Measurements from ENCODE around the gene ACTN4. TPM values are rescaled to one million over a fixed set of nuclear protein-coding genes. Genes with fewer than 3 reads are reported as not detected.

ACTN4 gene
- total and polyA plus RNA-seq, 2 experiments from 2014 or later, result 68.9 to 427 TPM

DNA sequence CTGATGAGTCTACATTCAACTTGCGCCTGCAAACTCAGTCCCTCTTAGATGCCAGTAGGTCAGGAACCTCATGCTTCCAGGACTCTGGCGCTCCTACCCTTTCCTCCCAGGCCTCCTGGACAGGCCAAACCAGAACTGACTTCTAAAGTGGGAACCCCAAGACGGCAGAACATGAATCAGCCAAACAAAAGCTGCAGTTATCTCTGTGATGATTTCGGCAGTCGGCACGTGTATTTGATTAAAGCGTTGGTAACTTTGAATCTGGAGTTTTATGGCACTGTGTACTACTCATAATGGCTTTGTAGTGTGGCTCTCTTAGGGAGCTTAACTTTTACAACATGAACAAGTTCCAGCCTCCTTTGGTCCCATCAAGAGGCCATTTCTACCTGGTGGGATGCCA is 13.7 kb downstream of the ACTN4 start:
- H3K9me2 ChIP-seq (ENCODE audit: insufficient read depth), result no peaks in the 10 kb centered on the region
- H3K27me3 Mint-ChIP-seq (ENCODE audit: insufficient read depth, low read depth, poor library complexity), result peaks cover 21% of the 10 kb centered on the region
- H3K4me1 ChIP-seq (ENCODE audit: insufficient read depth), result peaks cover 89% of the 10 kb centered on the region
- peaks cover 17% of the 10 kb centered on the region for H3F3A ChIP-seq (replicated peaks; ENCODE audit: low read depth)
- peaks cover 48% of the 10 kb centered on the region for H4K20me1 ChIP-seq (replicated peaks; ENCODE audit: insufficient read depth)
- peak overlapping the region; percentile 66; the same call in 1 of the 2 replicates for H3K4me2 ChIP-seq
- H3K4me3 Mint-ChIP-seq, result no peak overlapping the region
- H3K36me3 Mint-ChIP-seq (ENCODE audit: low read depth), result peaks cover 30% of the 10 kb centered on the region
- H3K4me3 ChIP-seq, result no peak overlapping the region
- 0 out of 2 replicates have a peak, but pooled peaks cover 4% of the 10 kb centered on the region for H3K36me3 ChIP-seq (ENCODE audit: insufficient read depth)
- no peaks in the 10 kb centered on the region for H3K9me3 Mint-ChIP-seq
- H2AFZ ChIP-seq, result no peak overlapping the region
- peaks cover 91% of the 10 kb centered on the region for H3K4me1 Mint-ChIP-seq
- peak overlapping the region; percentile 99; the same call in 1 of the 2 replicates for H3K27ac ChIP-seq (ENCODE audit: low read depth)
- no peak for TF ChIP-seq CREB1 (CRISPR knock-in tag; IDR thresholded peaks at IDR 0.05; ENCODE audit: low read depth)
- TF ChIP-seq POLR2AphosphoS5 (IDR thresholded peaks at IDR 0.05; ENCODE audit: low read depth), result no peak
- TF ChIP-seq EZH2phosphoT487 (IDR thresholded peaks at IDR 0.05; ENCODE audit: unreplicated experiment), result no peak
- TF ChIP-seq, protein P1, sequence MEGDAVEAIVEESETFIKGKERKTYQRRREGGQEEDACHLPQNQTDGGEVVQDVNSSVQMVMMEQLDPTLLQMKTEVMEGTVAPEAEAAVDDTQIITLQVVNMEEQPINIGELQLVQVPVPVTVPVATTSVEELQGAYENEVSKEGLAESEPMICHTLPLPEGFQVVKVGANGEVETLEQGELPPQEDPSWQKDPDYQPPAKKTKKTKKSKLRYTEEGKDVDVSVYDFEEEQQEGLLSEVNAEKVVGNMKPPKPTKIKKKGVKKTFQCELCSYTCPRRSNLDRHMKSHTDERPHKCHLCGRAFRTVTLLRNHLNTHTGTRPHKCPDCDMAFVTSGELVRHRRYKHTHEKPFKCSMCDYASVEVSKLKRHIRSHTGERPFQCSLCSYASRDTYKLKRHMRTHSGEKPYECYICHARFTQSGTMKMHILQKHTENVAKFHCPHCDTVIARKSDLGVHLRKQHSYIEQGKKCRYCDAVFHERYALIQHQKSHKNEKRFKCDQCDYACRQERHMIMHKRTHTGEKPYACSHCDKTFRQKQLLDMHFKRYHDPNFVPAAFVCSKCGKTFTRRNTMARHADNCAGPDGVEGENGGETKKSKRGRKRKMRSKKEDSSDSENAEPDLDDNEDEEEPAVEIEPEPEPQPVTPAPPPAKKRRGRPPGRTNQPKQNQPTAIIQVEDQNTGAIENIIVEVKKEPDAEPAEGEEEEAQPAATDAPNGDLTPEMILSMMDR (conservative IDR thresholded peaks at IDR 0.05; ENCODE audit: low read depth in 2 of 2), result no peak
- TF ChIP-seq, protein P2, sequence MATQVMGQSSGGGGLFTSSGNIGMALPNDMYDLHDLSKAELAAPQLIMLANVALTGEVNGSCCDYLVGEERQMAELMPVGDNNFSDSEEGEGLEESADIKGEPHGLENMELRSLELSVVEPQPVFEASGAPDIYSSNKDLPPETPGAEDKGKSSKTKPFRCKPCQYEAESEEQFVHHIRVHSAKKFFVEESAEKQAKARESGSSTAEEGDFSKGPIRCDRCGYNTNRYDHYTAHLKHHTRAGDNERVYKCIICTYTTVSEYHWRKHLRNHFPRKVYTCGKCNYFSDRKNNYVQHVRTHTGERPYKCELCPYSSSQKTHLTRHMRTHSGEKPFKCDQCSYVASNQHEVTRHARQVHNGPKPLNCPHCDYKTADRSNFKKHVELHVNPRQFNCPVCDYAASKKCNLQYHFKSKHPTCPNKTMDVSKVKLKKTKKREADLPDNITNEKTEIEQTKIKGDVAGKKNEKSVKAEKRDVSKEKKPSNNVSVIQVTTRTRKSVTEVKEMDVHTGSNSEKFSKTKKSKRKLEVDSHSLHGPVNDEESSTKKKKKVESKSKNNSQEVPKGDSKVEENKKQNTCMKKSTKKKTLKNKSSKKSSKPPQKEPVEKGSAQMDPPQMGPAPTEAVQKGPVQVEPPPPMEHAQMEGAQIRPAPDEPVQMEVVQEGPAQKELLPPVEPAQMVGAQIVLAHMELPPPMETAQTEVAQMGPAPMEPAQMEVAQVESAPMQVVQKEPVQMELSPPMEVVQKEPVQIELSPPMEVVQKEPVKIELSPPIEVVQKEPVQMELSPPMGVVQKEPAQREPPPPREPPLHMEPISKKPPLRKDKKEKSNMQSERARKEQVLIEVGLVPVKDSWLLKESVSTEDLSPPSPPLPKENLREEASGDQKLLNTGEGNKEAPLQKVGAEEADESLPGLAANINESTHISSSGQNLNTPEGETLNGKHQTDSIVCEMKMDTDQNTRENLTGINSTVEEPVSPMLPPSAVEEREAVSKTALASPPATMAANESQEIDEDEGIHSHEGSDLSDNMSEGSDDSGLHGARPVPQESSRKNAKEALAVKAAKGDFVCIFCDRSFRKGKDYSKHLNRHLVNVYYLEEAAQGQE (IDR thresholded peaks at IDR 0.05; ENCODE audit: unreplicated experiment), result no peak
- no peak for TF ChIP-seq ZNF114 (CRISPR knock-in tag; IDR thresholded peaks at IDR 0.05)
- TF ChIP-seq NANOG (IDR thresholded peaks at IDR 0.05; ENCODE audit: borderline replicate concordance), result no peak
- TF ChIP-seq JUNB (IDR thresholded peaks at IDR 0.05; ENCODE audit: unreplicated experiment), result no peak
- TF ChIP-seq, protein P3, sequence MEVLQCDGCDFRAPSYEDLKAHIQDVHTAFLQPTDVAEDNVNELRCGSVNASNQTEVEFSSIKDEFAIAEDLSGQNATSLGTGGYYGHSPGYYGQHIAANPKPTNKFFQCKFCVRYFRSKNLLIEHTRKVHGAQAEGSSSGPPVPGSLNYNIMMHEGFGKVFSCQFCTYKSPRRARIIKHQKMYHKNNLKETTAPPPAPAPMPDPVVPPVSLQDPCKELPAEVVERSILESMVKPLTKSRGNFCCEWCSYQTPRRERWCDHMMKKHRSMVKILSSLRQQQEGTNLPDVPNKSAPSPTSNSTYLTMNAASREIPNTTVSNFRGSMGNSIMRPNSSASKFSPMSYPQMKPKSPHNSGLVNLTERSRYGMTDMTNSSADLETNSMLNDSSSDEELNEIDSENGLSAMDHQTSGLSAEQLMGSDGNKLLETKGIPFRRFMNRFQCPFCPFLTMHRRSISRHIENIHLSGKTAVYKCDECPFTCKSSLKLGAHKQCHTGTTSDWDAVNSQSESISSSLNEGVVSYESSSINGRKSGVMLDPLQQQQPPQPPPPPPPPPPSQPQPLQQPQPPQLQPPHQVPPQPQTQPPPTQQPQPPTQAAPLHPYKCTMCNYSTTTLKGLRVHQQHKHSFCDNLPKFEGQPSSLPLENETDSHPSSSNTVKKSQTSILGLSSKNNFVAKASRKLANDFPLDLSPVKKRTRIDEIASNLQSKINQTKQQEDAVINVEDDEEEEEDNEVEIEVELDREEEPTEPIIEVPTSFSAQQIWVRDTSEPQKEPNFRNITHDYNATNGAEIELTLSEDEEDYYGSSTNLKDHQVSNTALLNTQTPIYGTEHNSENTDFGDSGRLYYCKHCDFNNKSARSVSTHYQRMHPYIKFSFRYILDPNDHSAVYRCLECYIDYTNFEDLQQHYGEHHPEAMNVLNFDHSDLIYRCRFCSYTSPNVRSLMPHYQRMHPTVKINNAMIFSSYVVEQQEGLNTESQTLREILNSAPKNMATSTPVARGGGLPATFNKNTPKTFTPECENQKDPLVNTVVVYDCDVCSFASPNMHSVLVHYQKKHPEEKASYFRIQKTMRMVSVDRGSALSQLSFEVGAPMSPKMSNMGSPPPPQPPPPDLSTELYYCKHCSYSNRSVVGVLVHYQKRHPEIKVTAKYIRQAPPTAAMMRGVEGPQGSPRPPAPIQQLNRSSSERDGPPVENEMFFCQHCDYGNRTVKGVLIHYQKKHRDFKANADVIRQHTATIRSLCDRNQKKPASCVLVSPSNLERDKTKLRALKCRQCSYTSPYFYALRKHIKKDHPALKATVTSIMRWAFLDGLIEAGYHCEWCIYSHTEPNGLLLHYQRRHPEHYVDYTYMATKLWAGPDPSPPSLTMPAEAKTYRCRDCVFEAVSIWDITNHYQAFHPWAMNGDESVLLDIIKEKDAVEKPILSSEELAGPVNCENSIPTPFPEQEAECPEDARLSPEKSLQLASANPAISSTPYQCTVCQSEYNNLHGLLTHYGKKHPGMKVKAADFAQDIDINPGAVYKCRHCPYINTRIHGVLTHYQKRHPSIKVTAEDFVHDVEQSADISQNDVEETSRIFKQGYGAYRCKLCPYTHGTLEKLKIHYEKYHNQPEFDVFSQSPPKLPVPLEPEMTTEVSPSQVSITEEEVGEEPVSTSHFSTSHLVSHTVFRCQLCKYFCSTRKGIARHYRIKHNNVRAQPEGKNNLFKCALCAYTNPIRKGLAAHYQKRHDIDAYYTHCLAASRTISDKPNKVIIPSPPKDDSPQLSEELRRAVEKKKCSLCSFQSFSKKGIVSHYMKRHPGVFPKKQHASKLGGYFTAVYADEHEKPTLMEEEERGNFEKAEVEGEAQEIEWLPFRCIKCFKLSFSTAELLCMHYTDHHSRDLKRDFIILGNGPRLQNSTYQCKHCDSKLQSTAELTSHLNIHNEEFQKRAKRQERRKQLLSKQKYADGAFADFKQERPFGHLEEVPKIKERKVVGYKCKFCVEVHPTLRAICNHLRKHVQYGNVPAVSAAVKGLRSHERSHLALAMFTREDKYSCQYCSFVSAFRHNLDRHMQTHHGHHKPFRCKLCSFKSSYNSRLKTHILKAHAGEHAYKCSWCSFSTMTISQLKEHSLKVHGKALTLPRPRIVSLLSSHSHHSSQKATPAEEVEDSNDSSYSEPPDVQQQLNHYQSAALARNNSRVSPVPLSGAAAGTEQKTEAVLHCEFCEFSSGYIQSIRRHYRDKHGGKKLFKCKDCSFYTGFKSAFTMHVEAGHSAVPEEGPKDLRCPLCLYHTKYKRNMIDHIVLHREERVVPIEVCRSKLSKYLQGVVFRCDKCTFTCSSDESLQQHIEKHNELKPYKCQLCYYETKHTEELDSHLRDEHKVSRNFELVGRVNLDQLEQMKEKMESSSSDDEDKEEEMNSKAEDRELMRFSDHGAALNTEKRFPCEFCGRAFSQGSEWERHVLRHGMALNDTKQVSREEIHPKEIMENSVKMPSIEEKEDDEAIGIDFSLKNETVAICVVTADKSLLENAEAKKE (CRISPR knock-in tag; IDR thresholded peaks at IDR 0.05), result no peak
- no peak for TF ChIP-seq EZH2 (IDR thresholded peaks at IDR 0.05; ENCODE audit: low read depth, unreplicated experiment)
- no peak for TF ChIP-seq ZNF331 (CRISPR knock-in tag; IDR thresholded peaks at IDR 0.05; ENCODE audit: low read depth)
- TF ChIP-seq, protein P4, sequence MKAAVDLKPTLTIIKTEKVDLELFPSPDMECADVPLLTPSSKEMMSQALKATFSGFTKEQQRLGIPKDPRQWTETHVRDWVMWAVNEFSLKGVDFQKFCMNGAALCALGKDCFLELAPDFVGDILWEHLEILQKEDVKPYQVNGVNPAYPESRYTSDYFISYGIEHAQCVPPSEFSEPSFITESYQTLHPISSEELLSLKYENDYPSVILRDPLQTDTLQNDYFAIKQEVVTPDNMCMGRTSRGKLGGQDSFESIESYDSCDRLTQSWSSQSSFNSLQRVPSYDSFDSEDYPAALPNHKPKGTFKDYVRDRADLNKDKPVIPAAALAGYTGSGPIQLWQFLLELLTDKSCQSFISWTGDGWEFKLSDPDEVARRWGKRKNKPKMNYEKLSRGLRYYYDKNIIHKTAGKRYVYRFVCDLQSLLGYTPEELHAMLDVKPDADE (IDR thresholded peaks at IDR 0.05), result no peak
- TF ChIP-seq STAT1 (IDR thresholded peaks at IDR 0.05; ENCODE audit: unreplicated experiment), result no peak
- ATAC-seq (no peak), DNase-seq (ENCODE audit: low spot score) (no peak)
- H3K27me3 ChIP-seq (ENCODE audit: insufficient read depth), result no peaks in the 10 kb centered on the region
- peaks cover 96% of the 10 kb centered on the region for H3K79me2 ChIP-seq (replicated peaks; ENCODE audit: insufficient read depth)
- H3K27ac Mint-ChIP-seq, result peak overlapping the region; percentile 18; the same call in 1 of the 2 replicates

All from GM23338 (cell line).